ENCODE results near the gene SLC13A5. TPM values are rescaled to one million over a fixed set of nuclear protein-coding genes. Genes with fewer than 3 reads are reported as not detected.
"Not testable (repeated sequence)": the region's sequence is repeated elsewhere in the genome, so short reads cannot be mapped to it uniquely, and the experiment has no call there.

Gene SLC13A5
- polyA plus RNA-seq, 3 donors = 0.05 to 0.34 (median 0.10) TPM

GRCh38 chr17:6712058-6712853, 913 bp downstream of the SLC13A5 start:
- WGBS, 3 donors = 37 to 47% (median 46%) methylated on average over 11 of the region's 11 CpGs
- no peak overlapping the region for H3K27ac ChIP-seq (ENCODE audit: low read depth, low read length)

DNA sequence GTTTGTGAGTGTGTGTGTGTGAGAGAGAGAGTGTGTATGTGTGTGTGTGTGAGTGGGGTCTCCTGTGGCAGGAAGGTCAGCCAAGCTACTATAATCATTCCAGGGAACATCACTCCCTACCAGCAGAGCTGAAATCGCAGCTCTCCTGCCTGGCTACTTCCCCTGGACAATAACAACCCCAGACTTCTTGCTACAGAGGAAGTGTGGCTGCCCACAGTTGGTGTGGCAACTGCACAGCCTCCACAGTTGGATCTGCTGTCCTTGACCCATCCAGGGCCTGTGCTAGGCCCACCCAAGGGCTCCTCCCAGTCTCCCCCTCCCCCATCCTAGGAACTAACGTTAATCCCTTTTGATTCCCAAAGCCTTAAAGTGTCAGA, 1.5 kb downstream of the SLC13A5 start:
- H3K27ac ChIP-seq (ENCODE audit: low read depth, low read length) = no peak overlapping the region
- WGBS, 3 donors = 33 to 64% (median 38%) methylated on average over 2 of the region's 2 CpGs

- H3K27ac ChIP-seq (ENCODE audit: low read depth, low read length) = no peak overlapping the region
- WGBS, 3 donors = 61 to 63% (median 62%) methylated on average over 7 of the region's 7 CpGs
These were observed 2.0 kb downstream of the SLC13A5 start for GRCh38 chr17:6711081-6711674.

GRCh38 chr17:6710317-6710716, 2.9 kb downstream of the SLC13A5 start:
- H3K27ac ChIP-seq (ENCODE audit: low read depth, low read length) = no peak overlapping the region
- WGBS, 3 donors = 70 to 84% (median 77%) methylated on average over 11 of the region's 11 CpGs

- 77 to 93% (median 86%) methylated on average over 12 of the region's 12 CpGs for WGBS, 3 donors
- H3K27ac ChIP-seq (ENCODE audit: low read depth, low read length) = no peak overlapping the region
These were observed 4.7 kb downstream of the SLC13A5 start for GRCh38 chr17:6708357-6708961.

DNA sequence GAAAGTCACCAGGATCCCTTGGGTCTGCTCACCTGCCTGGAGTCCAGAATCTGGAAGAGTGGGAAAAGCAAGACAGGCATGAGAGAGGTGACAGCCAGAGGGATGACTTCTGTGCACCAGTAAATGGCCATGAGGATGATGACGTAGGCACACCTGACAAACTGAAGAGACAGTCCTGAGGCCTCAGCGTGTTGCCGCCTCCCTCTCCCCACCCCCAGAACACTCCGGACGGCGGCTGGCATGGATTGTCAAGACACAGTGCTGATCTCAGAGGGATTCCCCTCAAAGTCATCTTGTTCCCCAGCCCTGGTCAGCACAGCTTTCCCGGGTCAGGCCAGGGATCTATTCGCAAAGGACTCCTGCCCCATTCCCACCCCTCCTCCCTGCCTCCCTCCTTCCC, 6.2 kb downstream of the SLC13A5 start:
- 74 to 78% (median 76%) methylated on average over 8 of the region's 8 CpGs for WGBS, 3 donors
- H3K27ac ChIP-seq (ENCODE audit: low read depth, low read length) = no peak overlapping the region

GRCh38 chr17:6706499-6706898, 6.7 kb downstream of the SLC13A5 start:
- WGBS, 3 donors = 85 to 87% (median 85%) methylated on average over 14 of the region's 14 CpGs
- no peak overlapping the region for H3K27ac ChIP-seq (ENCODE audit: low read depth, low read length)

GRCh38 chr17:6704470-6705052, 8.6 kb downstream of the SLC13A5 start:
- 78 to 89% (median 82%) methylated on average over 6 of the region's 6 CpGs for WGBS, 3 donors
- no peak overlapping the region for H3K27ac ChIP-seq (ENCODE audit: low read depth, low read length)

GRCh38 chr17:6703751-6704150, 9.4 kb downstream of the SLC13A5 start:
- H3K27ac ChIP-seq (ENCODE audit: low read depth, low read length) = no peak overlapping the region
- 87 to 92% (median 91%) methylated on average over 10 of the region's 10 CpGs for WGBS, 3 donors

DNA sequence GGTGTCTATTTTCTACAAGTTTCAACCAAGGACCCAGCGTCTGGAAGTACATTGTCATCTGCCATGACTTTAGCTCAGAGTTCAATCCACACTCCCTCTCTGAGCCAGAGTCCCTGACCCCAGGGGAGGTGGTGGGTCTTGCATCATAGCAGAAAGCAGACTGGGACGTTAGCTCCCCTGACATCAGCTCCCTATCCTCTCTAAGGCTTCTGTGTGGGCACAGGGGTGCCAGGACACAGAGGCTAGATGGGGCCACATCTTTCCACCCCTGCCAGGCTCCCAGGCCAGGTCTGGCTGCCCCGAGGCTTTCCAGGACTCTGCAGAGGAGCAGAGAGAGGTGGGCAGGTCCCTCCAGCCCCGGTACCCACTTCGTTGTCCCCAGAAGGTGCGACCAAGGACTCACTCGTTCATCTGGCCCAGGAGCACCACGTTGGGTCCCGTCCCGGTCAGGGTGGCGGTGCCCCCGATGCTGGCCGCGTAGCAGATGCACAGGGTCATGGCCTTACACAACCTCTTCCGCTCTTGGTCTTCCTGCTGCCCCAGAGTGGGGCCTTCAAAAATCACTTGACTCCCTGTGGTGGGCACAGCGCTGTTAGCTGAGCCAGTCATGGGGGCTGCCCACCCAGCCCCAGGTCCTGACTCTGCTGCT, 10.5 kb downstream of the SLC13A5 start:
- WGBS, 3 donors = 82 to 88% (median 84%) methylated on average over 16 of the region's 16 CpGs
- H3K27ac ChIP-seq (ENCODE audit: low read depth, low read length) = no peak overlapping the region

GRCh38 chr17:6701719-6702118, 11.4 kb downstream of the SLC13A5 start:
- WGBS, 3 donors = 21 to 36% (median 22%) methylated on average over 10 to 11 of the region's 11 CpGs
- no peak overlapping the region for H3K27ac ChIP-seq (ENCODE audit: low read depth, low read length)

GRCh38 chr17:6700948-6701307, 12.2 kb downstream of the SLC13A5 start:
- no peak overlapping the region for H3K27ac ChIP-seq (ENCODE audit: low read depth, low read length)
- WGBS, 3 donors = 76 to 90% (median 79%) methylated on average over 8 of the region's 8 CpGs

DNA sequence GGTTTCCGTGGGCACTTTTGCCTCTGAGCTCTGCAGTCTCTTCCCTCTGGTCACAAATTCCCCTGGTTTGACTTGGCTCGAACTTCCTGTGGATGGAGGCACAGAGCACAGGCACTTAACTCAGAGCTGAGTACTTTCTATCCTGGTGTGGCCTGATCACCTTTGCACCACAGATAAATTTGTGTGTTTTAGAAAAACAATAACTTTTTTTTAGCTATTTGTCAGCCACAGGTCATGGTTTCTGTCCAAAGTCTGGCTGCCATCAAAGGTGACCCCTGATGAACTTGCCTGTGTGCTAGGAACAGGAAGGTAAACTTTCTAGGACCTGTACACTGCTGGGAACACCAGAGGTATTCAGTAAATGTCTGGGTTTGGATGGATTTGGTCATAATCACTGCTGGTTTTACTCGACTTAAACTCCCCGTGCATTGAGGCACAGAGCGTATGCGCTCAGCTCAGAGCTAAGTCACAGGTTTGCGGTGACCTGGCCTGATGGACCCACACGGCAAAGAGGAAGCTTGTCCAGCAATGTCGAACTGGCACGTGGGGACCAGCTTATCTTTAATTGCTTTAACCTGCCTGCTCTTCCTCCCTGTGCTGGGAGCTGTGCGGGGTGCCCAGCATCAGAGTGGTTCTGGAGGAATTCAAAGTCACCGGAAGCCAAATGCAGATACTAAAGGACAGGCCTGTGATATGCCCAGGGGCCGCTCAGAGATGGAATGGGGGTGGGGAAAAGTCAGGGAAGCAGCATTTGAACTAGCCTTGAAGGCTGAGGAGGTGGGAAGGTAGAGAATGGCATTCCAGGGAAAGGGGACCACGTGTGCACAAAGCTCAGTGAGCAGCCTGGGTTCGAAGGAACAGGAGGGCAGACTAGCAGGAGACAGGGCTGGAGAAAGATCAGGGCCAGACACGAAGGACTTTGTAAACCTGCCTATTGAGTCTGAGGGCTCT, 12.9 kb downstream of the SLC13A5 start:
- no peak overlapping the region for H3K27ac ChIP-seq (ENCODE audit: low read depth, low read length)
- WGBS, 3 donors = 63 to 75% (median 67%) methylated on average over 16 of the region's 16 CpGs

GRCh38 chr17:6698004-6698403, 15.2 kb downstream of the SLC13A5 start:
- WGBS, 3 donors = 79 to 90% (median 84%) methylated on average over 11 of the region's 11 CpGs
- H3K27ac ChIP-seq (ENCODE audit: low read depth, low read length) = no peak overlapping the region

GRCh38 chr17:6696906-6697305, 16.3 kb downstream of the SLC13A5 start:
- 84 to 93% (median 92%) methylated on average over 5 of the region's 5 CpGs for WGBS, 3 donors
- H3K27ac ChIP-seq (ENCODE audit: low read depth, low read length) = no peak overlapping the region

- H3K27ac ChIP-seq (ENCODE audit: low read depth, low read length) = no peak overlapping the region
- WGBS, 3 donors = 68 to 87% (median 79%) methylated on average over 13 of the region's 13 CpGs
These were observed 17.6 kb downstream of the SLC13A5 start for GRCh38 chr17:6695565-6695964.

DNA sequence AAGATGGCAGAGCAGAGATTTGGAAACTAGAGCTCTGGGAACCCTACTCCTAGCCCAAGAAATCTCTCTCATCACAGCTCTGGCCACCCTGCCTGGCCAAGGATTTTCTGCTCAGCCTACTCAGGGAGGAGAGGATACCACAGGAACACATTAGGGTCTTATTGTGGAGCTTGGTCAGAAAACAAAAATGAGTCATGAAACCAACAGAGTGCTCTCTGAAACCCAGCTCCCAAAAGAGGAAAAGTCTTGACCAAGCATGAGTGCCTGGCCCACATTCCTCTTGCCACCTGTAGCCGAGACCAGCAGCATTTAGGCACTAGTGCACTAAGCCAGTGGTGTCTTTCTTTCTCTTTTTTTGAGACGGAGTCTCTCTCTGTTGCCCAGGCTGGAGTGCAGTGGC, 18.1 kb downstream of the SLC13A5 start:
- H3K27ac ChIP-seq (ENCODE audit: low read depth, low read length) = no peak overlapping the region
- 78 to 94% (median 89%) methylated on average over 2 of the region's 2 CpGs for WGBS, 3 donors

- H3K27ac ChIP-seq (ENCODE audit: low read depth, low read length) = not testable (repeated sequence)
- WGBS, 3 donors = 63 to 66% (median 66%) methylated on average over 6 of the region's 6 CpGs
These were observed 21.2 kb downstream of the SLC13A5 start for GRCh38 chr17:6691958-6692357.
